ENCODE measurements around the gene DPCD. TPM values are rescaled to one million over a fixed set of nuclear protein-coding genes. Genes with fewer than 3 reads are reported as not detected.
A peak's percentile ranks its signal among the peaks of the same experiment; 100 is the strongest.
"Not testable (repeated sequence)": the region's sequence is repeated elsewhere in the genome, so short reads cannot be mapped to it uniquely, and the experiment has no call there.

The DPCD gene
- total RNA-seq, 1 donor from 2014 or later: 6.4 TPM

DNA sequence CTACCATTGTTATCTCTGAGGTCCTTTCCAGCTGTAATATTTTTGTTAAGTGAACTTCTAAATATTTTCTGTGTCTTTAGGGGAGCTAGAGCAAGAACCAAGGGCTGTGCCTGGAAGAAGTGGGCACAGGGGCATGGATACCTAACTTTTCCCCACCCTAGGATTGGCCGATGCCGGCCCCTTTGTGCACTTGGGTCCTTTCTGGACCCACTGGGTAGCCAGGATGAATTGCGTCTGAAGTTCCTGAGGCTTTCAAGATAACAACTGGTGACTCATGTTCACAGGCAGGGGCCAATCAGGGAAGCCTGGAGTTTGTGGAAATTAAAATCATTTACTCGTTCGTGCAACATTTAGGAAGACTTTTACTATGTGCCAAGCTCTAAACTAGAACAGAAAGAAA, 758 bp downstream of the DPCD start:
- Mint-ChIP-seq H3K9me3 (no peaks in the 10 kb centered on the region), H3K27ac (no peak overlapping the region), H3K4me1 (peaks cover 18% of the 10 kb centered on the region), H3K27me3 (no peaks in the 10 kb centered on the region), H3K4me3 (peak overlapping the region; percentile 95), H3K36me3 (ENCODE audit: low read depth) (peaks cover 7% of the 10 kb centered on the region)
- DNase-seq: no peak
- intact Hi-C loops (cut with micrococcal nuclease): loop anchor here (1.0 to 5.0 kb wide), 3 partner anchors 103 to 236 kb away; partner anchors contain the start of gene NPM3

DNA sequence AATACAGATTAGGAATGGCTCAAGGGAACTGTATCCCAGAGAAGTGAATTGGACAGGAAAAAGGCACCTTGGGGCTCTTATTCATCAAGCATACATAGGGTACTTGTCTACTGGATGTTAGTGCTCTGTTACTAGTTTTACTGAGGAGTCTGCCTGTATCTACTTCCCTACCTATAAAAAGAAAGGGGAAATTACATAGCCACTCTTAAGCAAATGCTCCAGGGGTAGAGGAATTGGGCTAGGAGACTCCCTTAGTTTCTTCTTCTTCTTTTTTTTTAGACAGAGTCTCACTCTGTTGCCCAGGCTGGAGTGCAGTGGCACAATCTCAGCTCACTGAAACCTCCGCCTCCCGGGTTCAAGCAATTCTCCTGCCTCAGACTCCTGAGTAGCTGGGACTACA, 5.2 kb downstream of the DPCD start:
- H3K4me1 Mint-ChIP-seq; DNase-seq; H3K4me3 Mint-ChIP-seq; intact Hi-C loops (cut with micrococcal nuclease); H3K27ac Mint-ChIP-seq; H3K9me3 Mint-ChIP-seq; H3K36me3 Mint-ChIP-seq (ENCODE audit: low read depth); H3K27me3 Mint-ChIP-seq: not testable (repeated sequence)

DNA sequence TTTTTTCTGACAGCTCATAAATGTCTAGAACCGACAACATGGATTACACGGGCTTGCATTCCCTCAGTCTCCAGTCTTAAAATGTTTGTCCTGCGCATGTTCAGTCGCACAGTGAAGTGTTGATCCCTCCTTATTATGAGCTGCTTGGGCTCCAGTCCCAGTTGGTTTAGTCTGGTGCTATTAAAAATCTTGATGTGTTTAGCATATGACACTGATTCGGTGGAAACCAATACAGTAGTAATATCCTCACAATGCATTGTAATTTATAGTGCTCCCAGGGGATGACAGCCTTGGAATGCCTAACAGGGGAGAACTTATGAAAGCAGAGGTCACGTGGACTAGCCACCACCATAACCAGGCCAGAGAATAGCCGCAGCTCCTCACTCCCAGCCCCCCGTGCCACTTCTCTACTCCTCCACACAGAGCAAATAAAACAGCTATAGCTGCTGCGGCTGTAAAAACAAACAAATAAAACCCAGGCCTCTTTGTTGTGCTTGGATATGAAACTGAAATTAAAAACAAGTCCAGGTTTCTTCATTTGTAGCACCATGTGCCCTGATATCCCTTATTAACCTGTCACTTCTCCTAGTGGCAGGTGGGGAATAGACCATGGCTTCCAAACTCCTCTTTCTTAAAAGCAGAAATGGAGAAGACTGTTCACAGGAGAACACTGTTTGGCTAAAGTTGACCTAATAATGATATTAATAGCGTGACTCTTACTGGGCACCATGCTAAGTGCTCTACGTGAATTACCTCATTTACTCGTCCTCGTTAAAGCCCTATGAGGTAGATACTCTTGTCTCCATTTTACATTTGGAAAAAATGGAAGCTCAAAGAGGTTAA, 7.7 kb downstream of the DPCD start:
- no peaks in the 10 kb centered on the region for H3K4me1 Mint-ChIP-seq
- intact Hi-C loops (cut with micrococcal nuclease): no loop called here

DNA sequence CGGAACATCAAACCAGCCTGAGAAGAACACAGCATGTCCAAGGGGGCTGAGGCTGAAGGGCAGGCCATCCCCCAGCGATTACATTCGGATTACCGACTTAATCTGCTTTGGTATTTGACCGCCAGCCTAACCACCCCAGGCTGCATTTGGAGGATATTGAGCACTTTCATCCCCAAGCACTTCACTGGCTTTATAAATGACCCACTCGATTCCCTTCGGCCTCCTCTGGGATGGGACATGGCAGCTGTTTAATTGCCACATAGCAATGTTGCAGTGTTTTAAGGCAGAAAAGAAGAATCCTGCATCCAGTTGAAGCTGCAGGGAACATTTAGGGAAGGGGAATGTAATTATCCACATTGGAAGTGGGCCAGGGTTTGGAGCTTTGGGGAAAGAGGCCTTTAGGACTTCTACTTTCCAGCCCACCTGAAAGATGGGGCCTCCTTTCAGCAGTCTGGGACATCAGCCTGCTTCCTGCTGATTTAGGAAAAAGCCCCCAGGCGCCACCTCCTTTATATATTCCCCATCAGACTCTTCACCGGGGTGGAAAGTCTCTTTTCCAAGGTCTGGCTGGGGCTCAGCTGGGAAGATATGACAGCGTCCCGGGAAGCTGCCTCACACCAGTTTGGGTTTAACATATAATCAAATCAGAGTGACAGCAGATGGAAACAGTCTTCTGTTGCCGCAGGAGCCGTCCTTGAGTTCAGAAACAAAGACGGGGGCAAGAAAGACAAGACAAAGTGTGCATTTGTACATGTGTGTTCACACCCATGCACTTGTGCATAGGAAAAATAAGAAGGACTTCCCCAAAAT, 9.2 kb downstream of the DPCD start:
- Mint-ChIP-seq H3K9me3 (no peaks in the 10 kb centered on the region), H3K4me1 (no peaks in the 10 kb centered on the region), H3K36me3 (ENCODE audit: low read depth) (no peaks in the 10 kb centered on the region), H3K27me3 (peaks cover 4% of the 10 kb centered on the region), H3K27ac (no peak overlapping the region), H3K4me3 (no peak overlapping the region)
- no peak for DNase-seq
- intact Hi-C loops (cut with micrococcal nuclease): no loop called here

More for the DNA sequence above, 7.7 kb downstream of the DPCD start:
- H3K27ac Mint-ChIP-seq: no peak overlapping the region
- DNase-seq: no peak
- no peak overlapping the region for H3K4me3 Mint-ChIP-seq
- peaks cover 4% of the 10 kb centered on the region for H3K27me3 Mint-ChIP-seq
- H3K9me3 Mint-ChIP-seq: no peaks in the 10 kb centered on the region
- no peaks in the 10 kb centered on the region for H3K36me3 Mint-ChIP-seq (ENCODE audit: low read depth)

DNA sequence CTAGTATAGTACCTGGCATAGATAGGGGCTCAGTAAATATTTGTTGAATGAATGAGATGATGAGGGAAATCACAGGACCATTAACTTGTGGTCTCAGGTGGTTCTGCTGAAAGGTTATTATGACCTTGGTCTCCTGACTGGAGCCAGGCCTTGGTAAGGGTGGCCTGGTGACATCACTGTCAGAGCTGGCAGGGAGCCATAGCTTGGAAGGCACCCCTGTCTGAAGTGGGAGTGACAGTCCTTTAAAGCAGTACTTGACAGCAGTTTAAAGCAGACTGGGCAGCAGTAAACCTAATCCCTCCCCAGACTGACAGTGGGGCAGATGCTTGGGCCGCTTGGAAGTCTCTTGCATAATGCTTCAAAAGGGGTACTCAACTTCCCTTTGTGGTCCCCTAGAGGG, 13.4 kb downstream of the DPCD start:
- no peak for DNase-seq
- no peaks in the 10 kb centered on the region for H3K4me1 Mint-ChIP-seq
- H3K27ac Mint-ChIP-seq: no peak overlapping the region
- H3K9me3 Mint-ChIP-seq: no peaks in the 10 kb centered on the region
- H3K4me3 Mint-ChIP-seq: no peak overlapping the region
- no peaks in the 10 kb centered on the region for H3K27me3 Mint-ChIP-seq
- intact Hi-C loops (cut with micrococcal nuclease): no loop called here
- H3K36me3 Mint-ChIP-seq (ENCODE audit: low read depth): peaks cover 4% of the 10 kb centered on the region

DNA sequence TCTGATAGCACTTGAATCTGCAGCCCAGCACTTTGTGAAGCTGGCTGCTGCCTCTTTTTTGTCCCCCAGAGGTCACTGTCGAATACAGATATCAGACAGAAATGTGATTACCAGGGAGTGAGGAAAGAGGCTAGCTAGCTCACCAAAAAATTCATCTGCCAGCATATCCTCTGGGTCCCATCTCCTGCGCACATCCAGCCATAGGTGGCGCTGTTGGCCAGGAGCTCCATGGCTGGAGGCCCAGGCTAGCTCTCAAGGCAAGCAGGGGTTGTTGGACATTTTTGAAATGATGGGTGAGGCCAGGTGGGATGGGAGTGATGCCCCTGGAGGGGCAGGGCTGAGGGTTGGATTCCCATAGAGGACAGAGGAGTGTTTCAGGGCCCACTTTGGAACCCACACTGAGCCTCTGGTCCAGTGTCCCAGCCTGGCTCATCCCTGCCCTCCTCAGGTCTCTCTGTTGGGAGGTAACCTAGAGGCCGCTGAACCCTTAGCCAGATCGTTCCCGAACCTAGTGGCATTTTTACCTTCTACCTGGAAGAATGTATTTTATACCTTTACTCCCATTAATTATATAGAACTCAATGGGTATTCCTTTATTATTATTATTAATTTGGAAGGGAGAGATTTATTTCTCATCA, 14.8 kb downstream of the DPCD start:
- H3K27me3 Mint-ChIP-seq: no peaks in the 10 kb centered on the region
- H3K4me3 Mint-ChIP-seq: no peak overlapping the region
- no peak overlapping the region for H3K27ac Mint-ChIP-seq
- H3K4me1 Mint-ChIP-seq: no peaks in the 10 kb centered on the region
- intact Hi-C loops (cut with micrococcal nuclease): loop anchor here (1.0 kb wide), 1 partner anchor 178 kb away; no protein-coding TSS in a partner anchor
- no peaks in the 10 kb centered on the region for H3K9me3 Mint-ChIP-seq
- DNase-seq: peak; percentile 93
- peaks cover 5% of the 10 kb centered on the region for H3K36me3 Mint-ChIP-seq (ENCODE audit: low read depth)

DNA sequence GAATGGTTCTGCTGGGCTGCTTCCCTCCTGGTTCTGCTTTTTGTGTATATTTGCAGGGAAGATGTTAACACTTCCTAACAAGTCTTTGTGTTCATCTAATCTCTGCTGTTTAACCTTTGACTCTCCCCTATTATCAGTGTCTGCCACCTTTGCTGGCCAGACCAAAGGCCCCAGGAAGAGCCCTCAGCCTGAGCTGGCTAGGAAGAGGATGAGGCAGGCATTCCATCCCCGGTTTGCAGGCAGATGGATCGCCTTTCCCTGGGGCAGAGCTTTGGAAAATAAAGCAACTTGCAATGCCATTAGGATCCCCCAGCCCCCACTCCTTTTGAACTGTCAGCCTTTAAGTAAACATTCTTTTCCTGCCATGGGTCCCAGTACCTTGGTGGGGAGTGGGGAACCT, 19.0 kb downstream of the DPCD start:
- H3K9me3 Mint-ChIP-seq: no peaks in the 10 kb centered on the region
- H3K27me3 Mint-ChIP-seq: no peaks in the 10 kb centered on the region
- H3K36me3 Mint-ChIP-seq (ENCODE audit: low read depth): peaks cover 9% of the 10 kb centered on the region
- no peak for DNase-seq
- peaks cover 4% of the 10 kb centered on the region for H3K4me1 Mint-ChIP-seq
- intact Hi-C loops (cut with micrococcal nuclease): no loop called here
- no peak overlapping the region for H3K27ac Mint-ChIP-seq
- H3K4me3 Mint-ChIP-seq: no peak overlapping the region

DNA sequence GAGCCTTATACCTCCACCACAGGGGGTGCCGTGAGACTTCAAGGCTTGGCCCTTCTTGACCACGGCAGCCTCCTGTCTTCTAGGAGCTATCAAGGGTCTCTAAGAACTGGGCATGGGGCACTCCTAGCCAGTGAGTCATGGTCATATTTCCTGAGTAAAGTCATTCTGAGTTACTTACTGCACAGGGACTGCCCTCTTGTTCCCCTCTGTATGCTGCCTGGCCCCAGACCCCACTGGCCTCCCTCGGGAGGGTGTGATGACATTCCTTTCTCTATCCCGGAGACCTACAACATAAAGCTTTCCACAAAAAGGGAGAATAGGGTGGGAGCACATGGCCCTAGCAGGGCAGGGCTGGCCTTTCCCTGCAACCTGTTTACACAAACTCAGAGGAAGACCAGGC, 21.4 kb downstream of the DPCD start:
- DNase-seq: no peak
- Mint-ChIP-seq H3K27ac (no peak overlapping the region), H3K4me1 (peaks cover 4% of the 10 kb centered on the region), H3K27me3 (no peaks in the 10 kb centered on the region), H3K4me3 (no peak overlapping the region), H3K9me3 (no peaks in the 10 kb centered on the region), H3K36me3 (ENCODE audit: low read depth) (peaks cover 7% of the 10 kb centered on the region)
- intact Hi-C loops (cut with micrococcal nuclease): no loop called here

DNA sequence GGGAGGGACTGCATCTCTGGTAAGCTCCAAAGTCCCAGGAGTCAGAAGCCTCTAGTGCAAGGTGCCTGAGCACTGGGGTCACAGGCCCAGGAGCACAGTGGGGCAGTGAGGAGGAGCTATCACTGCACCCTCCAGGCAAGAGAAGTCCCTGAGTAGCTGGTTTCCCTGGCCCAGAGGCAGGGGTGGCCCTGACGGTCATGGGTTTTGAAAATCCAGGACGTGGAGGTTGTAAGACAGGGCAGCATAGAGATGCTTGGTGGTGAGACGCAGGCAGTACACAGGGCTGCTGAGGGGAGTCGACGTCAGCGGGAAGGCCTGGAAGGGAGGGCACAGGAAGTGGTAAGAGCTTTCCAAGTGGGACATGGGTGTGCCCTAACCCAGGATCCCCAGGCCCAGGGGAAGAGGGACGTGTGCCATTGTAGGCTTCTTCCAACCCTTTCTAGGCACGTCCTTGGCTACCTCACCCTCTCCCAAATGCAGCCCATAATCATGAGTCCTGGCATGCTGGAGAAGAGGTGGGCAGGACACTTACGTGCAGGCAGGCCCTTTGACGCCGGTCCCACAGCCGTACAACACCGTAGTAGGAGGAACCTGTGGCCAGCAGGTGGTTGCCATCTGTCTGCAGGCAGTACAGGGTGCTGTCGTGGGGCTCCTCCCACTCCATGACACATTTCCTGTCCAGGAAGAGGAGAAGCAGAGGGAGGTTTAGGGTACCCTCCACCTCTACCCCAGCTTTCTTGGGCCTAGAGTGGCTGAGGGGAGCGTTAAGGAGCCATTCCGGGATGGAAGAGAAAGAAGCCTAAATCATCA, 23.2 kb downstream of the DPCD start:
- peak; percentile 65 for DNase-seq
- Mint-ChIP-seq H3K9me3 (no peaks in the 10 kb centered on the region), H3K27ac (peak overlapping the region; percentile 50), H3K4me3 (no peak overlapping the region), H3K4me1 (peaks cover 4% of the 10 kb centered on the region), H3K27me3 (no peaks in the 10 kb centered on the region), H3K36me3 (ENCODE audit: low read depth) (peaks cover 9% of the 10 kb centered on the region)
- intact Hi-C loops (cut with micrococcal nuclease): no loop called here

DNA sequence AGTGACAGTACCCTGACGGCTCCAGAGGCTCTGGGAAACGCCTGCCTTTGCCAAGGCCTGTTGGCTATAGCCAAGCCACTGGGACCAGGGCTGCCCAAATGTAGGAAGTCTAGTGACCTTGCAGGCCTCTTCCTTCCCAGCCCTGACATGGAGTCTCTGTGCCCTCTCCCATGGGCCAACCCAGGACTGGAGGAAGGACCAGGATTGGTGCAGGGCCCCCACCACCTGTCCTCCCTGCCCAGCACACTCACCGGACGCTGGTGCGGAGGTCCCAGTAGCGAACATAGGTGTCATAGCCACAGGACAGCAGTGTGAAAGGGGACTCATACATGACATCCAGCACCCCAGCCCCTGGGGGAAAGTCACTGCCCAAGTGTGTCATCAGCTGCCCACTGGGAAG, 24.0 kb downstream of the DPCD start:
- H3K27ac Mint-ChIP-seq: no peak overlapping the region
- no peaks in the 10 kb centered on the region for H3K9me3 Mint-ChIP-seq
- intact Hi-C loops (cut with micrococcal nuclease): no loop called here
- peaks cover 4% of the 10 kb centered on the region for H3K4me1 Mint-ChIP-seq
- no peaks in the 10 kb centered on the region for H3K27me3 Mint-ChIP-seq
- H3K4me3 Mint-ChIP-seq: no peak overlapping the region
- H3K36me3 Mint-ChIP-seq (ENCODE audit: low read depth): peaks cover 6% of the 10 kb centered on the region
- DNase-seq: no peak

DNA sequence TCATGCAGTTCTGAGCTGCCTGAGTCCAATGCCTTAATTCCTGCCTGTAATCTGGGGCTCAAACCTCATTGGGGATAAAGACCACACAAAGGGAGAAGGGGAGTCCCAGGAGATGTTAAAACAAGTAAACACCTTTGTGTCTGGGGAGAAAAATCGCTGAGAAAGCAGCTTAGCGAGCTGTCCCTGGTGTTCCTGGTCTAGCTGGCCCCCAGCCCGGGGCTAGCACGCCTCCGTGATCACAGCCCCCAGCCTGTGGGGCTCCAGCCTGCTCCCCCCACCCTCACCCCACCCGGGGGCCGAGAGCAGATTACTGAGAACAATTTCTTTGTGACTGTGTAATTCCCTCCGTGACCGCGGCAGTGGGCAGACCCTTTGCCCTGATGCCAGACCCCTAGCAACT, 24.8 kb downstream of the DPCD start:
- DNase-seq: no peak
- Mint-ChIP-seq H3K4me3 (no peak overlapping the region), H3K27ac (no peak overlapping the region), H3K27me3 (no peaks in the 10 kb centered on the region), H3K36me3 (ENCODE audit: low read depth) (peaks cover 6% of the 10 kb centered on the region), H3K9me3 (no peaks in the 10 kb centered on the region), H3K4me1 (peaks cover 4% of the 10 kb centered on the region)
- intact Hi-C loops (cut with micrococcal nuclease): no loop called here

DNA sequence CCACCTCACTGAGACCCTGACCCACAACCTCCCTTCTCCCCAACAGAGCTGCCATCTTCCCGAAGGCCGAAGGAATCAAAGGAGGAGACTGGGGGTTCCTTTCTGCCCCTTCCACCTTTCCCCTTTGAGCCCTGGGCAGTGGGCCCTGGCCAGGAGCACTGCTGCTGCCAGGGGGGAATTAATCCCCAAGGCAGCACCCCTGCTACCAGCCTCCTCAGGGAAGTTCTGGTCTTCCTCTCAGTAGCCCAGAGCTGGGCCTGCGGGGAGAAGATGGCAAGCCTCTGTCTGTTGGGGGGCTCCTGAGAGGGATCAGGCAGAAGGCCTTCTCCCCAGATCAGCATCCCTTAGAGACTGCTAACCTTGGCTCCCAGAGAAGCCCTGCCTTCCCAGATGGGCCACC, 25.5 kb downstream of the DPCD start:
- no peak for DNase-seq
- H3K27me3 Mint-ChIP-seq: no peaks in the 10 kb centered on the region
- H3K4me1 Mint-ChIP-seq: peaks cover 4% of the 10 kb centered on the region
- peaks cover 6% of the 10 kb centered on the region for H3K36me3 Mint-ChIP-seq (ENCODE audit: low read depth)
- H3K27ac Mint-ChIP-seq: no peak overlapping the region
- H3K9me3 Mint-ChIP-seq: no peaks in the 10 kb centered on the region
- intact Hi-C loops (cut with micrococcal nuclease): no loop called here
- H3K4me3 Mint-ChIP-seq: no peak overlapping the region

DNA sequence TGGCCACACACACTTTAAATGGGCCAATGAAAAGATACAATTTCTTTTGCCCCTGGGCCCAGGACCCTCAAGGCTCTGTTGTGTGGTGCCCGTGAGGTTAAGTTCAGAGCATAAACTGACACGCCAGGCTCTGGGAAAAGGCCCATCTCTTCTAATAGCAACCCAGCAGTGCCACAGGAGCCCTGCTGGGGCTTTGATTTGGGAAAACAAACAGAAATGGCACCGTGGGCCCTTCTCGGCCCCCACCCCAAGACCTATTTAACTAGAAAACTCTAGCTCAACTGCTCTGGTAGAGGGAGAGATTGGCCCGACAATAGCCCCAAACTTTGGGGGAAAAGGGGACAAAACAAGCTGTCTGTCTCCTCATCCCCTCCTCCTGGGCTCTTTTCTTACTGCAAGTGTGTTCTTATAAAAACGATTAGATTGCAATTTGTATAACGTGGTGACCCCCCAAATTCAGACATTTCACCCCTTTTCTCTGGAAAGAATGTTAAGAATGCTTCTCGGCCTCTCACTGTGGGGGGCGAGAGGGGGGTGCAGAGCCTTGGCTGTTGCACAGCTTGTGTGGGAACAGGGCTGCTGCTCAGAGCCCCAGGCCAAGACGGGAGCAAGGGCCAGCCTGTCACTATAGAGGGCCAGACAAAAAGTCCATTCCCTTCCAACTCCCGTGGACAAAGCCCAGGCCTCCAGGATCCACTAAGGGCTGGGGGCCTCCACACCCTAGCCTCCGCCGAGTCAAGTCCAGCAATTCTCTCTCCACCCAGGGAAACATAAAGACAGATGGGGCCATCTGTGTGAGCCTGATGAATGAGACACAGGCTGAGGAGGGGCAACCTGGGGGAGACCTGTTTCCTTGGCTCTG, 26.8 kb downstream of the DPCD start:
- no peaks in the 10 kb centered on the region for H3K27me3 Mint-ChIP-seq
- no peak overlapping the region for H3K4me3 Mint-ChIP-seq
- peaks cover 6% of the 10 kb centered on the region for H3K36me3 Mint-ChIP-seq (ENCODE audit: low read depth)
- peaks cover 4% of the 10 kb centered on the region for H3K4me1 Mint-ChIP-seq
- DNase-seq: no peak
- no peak overlapping the region for H3K27ac Mint-ChIP-seq
- intact Hi-C loops (cut with micrococcal nuclease): no loop called here
- H3K9me3 Mint-ChIP-seq: no peaks in the 10 kb centered on the region

Measured in activated CD4-positive, alpha-beta T cell treated with anti-CD3 and anti-CD28 coated beads, Interleukin-2, amount 10 ng/mL, durations not matched to agents 24 days and 14 days (primary cell).